GM18508 (cell line): ENCODE results near the gene IFI44L.
A peak's percentile ranks its signal among the peaks of the same experiment; 100 is the strongest.

Source experiments
- ATAC-seq: cut with Tn5 transposase; IDR thresholded peaks from one replicate; pipeline ENCODE4 v1.9.1; 2021; ENCODE audit warnings: moderate number of reproducible peaks; ENCODE audit not compliant: insufficient read depth, unreplicated experiment

Gene IFI44L

DNA sequence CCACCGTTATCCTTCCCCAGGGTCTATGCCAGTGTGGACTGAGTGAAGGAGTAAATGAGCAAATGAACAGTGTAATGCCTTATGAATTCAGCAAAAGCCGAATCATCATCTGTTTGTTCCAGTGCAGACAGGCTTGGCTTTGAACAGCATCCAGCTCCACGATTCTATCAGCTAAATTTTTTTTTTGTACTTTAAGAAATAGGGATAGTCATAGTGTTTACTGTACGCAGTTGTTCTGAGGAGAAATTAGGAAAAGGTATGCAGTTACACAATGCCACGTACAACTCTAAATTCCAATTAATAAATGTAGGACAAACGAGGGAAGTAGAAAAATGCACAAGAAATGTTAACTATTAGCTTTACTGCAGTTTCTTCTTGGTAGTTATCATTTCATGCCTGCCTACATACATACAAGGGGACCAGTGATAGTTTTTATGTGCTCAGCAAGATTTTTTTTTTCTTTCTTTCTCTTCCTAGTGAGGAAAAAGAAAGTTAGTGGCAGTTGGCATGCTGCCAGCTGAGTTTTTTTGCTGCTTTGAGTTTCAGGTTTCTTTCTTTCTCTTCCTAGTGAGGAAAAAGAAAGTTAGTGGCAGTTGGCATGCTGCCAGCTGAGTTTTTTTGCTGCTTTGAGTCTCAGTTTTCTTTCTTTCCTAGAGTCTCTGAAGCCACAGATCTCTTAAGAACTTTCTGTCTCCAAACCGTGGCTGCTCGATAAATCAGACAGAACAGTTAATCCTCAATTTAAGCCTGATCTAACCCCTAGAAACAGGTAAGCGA, at the start of gene IFI44L:
Gene IFI44L, plus strand, starts transcription at position 646 of the 777 bp plus-strand sequence. CDS start 7,468 bp downstream, outside the sequence.
- peak; percentile 42 for ATAC-seq

DNA sequence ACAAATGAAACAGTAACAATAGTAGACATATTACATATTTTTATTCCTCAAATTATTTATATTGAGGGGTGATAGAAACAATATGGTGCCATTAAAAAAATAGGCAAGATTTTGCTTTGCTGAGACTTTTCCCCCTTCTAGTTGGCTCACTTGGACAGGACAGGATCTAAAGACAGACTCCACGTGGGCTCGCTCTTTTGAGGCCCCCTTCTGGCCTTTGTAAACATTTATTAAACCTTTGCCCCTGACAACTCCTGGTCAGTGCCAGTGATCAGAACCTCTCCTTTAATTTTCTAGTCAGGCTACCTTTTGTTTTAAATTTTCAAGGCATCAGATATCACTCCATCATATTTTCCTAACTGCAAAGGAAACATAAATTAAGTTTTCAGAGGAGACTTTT, 49.7 kb upstream of the IFI44L start:
- ATAC-seq, result no peak

DNA sequence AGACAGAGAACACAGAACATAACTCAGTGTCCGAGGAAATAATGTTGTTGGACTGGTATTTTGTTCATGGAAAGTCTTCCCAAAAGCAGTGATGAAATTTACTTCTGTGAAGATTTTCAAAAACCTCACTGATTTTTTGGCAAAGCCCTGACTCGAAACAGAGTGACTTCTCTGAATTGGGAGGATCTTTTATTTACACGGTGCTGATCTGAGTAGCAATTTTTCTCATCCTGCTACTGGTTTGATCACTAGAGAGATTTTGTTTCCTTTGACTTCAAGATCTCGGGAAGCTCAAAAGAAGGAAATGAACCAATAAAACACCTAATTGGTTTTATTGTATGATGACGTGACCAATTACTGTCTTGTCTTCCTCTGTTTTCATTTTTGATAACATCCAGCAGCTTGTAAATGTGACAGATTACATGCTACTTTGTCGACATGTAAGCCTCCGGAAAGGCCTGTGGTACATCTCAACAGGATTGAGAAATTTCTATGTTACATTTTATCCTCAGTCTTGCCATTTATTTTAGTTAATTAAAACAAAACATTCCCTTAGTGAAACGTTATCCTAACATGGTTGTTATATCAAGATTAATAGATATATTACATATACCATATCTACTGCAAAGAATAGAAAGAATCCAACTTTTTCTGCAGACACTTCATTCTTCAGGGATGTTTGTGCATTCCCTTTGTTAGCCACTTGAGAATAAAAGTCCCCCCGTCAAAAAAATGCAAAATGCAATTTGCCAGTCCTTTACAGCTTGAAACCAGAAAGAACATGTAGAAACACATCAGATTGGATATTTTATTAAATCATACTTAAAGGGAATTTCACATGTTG, 42.8 kb upstream of the IFI44L start:
- ATAC-seq, result no peak

DNA sequence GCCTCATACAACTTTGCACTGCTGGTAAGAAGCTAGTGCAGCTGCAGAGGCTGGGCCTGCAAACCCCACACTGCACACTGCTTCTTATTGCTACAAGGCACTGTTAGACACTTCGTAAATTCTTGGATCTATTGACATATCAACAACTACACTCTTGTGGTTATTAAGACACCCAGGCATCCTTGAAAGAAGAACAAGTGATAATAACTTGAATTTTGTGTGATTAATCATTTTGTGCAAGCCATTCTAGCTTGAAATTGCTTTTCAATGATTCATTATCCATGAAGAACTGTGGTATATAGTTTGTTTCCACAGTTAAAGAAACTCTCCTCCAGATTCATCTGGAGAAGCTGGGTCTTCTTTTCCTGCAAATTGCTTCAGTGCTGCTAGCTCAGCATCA, 33.7 kb upstream of the IFI44L start:
- no peak for ATAC-seq

DNA sequence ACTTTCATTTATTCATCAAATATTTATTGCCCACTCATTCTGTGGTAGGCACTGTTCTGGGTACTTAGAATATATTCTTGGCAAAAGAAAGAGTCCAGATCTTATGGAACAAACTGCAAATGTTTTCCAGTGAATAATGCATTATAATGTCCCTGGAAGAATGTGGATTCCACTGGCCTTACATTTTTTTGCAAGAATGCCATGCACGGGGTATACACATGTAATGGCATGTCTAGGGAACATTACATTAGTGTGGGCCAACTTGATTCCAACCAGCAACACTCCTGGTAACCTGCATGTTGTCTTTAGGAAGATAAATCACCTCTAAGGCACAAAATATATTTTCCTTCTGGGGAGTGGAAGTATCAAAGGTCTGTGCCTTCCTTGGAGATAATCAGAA, 33.0 kb upstream of the IFI44L start:
- no peak for ATAC-seq

DNA sequence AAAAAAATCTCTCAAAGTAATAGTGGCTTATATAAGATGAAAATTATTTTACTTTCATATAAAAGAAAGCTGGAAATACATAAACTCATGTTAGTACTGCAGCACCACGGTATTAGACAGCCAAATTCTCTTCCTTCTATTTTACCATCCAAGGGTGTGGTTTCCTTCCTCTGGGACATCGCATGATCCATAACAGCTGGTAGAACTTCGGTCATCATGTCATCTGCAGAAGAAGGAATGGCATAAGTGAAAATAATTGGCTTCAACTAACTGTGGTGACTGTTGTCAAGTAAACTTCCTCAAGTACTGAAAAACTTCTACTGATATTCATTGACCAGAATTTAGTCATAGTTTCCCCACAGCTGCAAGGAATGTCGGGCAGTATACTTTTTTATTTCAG, 28.3 kb upstream of the IFI44L start:
- ATAC-seq, result no peak

DNA sequence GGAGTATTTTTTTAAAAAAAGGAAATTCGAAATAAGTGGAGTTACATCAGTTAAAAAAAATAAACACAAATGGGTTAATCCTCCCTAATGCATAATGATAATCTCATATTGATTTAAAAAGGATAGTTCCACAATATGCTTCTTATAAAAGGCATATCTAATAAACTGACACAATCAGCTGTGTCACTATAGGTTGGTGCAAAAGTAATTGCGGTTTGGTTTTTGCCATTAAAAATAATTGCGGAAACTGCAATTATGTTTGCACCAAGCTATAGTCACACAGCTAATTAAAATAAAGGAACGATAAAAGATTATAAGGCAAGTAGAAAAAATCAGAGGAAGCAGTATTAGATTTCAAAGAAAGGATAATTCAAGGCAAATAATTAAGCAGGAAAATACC, 21.0 kb upstream of the IFI44L start:
- ATAC-seq, result no peak

DNA sequence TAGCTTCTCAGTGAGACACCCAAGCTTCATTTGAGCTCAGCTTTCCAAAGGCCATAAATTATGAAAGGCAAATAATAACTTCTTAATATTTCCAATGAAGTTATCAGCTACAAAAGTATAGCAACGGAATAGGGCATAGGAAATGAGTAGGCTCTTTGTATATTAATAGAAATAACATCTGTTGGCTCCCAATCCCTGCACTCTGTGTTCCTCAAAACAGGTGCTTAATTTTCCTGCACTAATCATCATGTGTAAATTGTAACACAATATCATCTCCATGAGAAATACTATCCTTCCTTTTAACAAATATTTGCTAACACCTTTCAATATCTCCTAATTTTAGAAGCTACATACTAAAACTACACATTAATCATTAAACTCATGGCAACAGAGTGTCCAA, 19.2 kb upstream of the IFI44L start:
- no peak for ATAC-seq

DNA sequence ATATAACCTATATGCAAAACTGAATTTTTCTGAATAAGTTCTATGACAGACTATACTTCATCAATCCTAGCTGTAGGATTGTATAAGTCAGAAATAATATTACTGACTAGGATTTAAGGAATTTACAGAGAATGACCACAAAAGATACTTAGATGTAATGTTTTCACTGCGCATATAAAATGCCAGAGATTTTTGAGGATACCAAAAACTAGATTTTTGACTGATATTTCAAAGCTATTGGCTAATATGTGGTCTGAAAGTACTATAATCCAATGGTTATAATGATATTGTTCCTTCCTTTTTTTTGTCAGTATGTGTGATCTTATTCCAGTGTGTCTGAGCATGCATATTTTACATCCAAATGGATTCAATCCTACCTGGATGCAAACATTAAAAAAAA, 17.0 kb upstream of the IFI44L start:
- ATAC-seq, result no peak

DNA sequence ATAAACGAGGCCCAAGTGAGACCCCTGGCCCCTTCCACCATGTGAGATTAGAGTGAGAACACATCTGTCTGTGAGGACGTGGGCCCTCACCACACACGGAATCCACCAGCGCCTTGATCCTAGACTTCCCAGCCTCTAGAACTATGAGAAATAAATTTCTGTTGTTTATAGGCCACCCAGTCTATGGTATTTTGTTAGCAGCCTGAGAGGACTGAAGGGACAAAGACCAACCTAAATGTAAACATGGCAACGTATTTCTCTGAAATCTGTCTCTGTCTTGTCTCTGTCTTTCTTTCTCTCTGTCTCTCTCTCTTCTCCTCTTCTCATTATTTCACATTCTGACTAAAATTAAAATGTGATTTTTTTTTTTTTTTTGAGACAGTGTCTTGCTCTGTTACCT, 15.6 kb upstream of the IFI44L start:
- no peak for ATAC-seq

DNA sequence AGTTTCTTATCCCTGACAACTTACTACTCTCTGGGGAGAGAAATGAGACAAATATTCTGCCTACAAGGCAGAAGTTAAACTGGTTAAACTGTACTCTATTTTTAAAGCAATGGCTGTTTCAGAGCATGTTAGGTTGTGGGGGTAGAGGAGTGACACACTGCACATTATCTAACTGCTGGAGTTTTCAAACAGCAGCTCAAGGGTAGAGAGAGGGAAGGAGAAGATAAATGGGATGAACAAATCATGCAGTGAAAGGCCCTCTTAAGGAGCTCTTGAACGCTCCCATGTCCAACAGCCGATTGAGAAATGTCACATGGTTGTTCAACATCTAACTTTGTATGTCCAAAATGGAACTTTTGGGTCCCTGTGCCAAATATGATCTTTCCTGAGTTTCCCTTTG, 14.0 kb upstream of the IFI44L start:
- no peak for ATAC-seq

DNA sequence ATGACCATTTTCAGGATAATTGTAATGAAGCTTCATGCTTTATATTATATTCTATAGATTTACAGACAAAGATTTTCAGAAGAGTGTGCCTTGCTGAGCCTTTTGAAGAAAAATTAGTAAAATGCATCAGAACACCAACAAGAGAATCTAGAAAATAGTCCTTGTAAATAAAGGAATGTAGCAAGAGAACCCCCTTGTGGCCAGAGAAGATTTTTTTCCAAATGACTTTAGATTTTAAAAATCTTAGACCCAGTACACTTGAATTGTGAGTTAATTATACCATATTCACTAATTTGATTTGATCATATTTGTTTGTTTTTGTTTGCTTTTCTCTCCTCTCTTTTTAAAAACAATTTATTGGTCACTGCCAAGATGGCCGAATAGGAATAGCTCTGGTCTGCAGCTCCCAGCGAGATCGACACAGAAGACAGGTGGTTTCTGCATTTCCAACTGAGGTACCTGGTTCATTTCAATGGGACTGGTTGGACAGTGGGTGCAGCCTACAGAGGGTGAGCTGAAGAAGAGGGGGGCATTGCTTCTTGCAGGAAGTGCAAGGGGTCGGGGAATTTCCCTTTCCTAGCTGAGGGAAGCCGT, 12.8 kb upstream of the IFI44L start:
- no peak for ATAC-seq

DNA sequence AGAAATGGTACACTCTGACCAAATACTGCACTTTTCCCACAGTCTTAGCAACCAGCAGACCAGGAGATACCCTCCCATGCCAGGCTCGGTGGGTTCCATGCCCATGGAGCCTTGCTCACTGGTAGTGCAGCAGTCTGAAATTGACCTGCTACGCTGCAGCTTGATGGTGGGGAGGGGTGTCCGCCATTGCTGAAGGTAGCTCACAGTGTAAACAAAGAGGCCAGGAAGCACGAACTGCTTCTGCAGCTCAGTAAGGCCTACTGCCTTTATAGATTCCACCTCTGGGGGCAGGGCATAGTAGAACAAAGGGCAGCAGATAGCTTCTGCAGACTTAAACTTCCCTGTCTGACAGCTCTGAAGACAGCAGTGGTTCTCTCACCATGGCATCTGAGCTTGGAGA, 12.3 kb upstream of the IFI44L start:
- no peak for ATAC-seq

DNA sequence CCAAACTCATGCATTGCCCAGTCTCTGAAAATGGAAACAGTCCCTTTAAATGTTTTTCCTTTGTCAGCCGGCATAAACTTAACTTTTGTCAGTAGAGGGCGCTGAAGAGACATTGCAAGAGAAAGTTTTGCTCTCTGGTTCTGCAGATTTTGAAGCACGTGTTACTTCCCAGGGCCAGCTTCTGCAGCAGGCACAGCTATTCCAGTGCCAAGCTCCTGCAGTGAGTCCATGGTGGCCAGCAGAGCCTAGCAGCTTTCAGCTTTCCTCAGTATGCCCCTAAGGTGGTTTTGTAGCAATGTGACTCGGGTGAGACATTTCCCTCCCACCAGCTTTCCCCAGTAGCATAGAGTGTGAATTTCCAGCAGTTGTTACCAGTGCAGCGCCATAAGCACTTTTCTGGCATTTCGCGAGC, 2.6 kb upstream of the IFI44L start:
- ATAC-seq, result peak; percentile 37

DNA sequence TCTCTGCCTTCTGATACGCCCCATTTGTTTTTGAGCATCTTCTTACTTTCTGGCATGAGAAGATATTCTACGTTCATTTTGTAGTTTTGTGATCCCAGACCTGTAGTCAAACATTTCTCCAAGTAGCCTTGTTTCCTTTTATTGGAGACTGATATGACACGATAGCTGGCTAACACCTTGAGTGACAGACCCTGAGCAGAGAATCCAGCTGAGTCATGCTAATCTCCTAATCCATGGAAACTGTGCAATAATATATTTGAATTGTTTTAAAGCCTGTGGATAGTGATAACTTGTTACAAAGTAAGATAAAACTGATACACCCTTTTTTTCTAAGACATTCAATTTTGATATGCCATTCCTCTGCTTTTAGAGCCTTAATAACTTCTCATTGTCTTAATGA, 1.2 kb upstream of the IFI44L start:
- no peak for ATAC-seq

DNA sequence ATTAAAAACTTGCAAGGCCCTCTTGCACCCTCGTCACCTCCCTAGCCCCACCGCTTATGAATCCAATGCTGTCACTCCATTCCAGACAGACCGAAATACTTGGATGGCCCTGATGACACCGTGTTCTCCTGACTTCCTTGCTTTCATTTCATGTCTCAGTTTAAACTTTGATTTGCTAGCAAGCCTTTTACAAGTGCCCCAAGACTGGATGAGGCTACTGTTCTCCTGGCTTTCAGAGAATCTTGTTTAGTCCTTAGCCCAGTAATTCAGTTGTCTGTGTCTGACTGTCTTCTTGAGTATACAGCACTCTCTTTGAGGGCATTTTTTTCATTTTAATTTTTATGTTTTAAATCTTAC, 824 bp upstream of the IFI44L start:
- ATAC-seq, result no peak

DNA sequence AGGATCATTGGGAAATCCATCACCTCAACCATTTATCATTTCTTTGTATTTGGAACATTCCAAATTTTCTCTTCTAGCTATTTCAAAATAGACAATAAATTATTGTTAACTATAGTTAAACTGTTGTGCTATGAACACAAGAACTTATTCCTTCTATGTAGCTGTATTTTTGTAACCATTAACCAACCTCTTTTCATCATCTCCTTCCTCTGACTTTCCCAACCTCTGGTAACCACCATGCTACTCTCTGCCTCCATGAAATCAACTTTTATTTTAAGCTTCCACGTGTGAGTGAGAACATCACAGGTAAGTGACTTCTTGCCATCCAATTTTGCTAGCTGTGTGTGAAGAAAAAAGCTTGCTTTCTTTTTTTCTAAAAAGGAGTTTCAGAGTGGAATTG, 418 bp downstream of the IFI44L start:
- ATAC-seq, result no peak

DNA sequence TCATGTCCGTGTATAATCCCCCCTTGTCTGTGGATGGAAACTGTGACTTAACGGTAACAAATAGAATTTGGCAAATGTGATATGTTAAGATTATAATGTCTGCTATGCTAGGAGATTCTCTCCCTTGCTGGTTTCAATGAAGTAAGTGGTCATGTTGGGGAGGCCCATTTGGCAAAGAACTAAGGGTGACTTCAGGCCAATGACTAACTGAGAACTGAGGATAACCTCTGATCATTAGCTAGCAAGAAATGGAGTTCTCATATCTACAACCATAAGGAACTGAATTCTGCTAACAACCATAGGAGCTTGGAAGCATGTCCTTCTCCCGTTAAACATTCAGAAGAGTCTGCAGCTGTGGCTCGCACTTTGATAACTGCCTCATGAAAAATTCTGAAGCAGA, 2.3 kb downstream of the IFI44L start:
- ATAC-seq, result no peak

DNA sequence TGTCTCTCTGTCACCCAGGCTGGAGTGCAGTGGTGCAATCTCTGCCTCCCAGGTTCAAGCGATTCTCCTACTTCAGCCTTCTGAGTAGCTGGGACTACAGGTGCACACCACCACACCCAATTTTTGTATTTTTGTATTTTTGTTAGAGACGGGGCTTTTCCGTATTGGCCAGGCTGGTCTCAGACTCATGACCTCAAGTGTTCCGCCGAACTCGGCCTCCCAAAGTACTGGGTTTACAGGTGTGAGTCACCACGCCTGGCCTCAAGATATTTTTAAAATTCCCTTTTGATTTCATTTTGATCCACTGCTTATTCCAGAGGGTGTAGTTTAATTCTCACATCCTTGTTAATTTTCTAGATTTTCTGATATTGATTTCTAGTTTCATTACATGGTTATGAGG, 3.8 kb downstream of the IFI44L start:
- no peak for ATAC-seq

DNA sequence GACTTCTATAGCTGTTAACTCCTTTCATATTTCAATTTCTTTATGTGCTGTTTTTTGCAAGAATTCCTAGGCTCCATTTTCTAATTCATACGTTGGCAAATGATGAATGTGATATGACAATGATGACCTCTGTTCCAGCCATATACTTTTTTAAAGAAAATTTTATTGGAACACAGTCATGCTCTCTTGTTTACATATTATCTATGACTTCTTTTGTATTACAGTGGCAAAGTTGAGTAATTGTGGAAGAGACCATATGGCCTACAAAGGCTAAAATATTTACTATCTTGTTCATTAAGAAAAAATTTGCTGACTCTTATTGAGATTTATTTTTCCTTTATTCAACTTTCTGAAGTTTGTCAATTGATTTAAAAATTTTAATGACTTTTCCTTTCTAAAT, 7.1 kb downstream of the IFI44L start:
- ATAC-seq, result no peak

DNA sequence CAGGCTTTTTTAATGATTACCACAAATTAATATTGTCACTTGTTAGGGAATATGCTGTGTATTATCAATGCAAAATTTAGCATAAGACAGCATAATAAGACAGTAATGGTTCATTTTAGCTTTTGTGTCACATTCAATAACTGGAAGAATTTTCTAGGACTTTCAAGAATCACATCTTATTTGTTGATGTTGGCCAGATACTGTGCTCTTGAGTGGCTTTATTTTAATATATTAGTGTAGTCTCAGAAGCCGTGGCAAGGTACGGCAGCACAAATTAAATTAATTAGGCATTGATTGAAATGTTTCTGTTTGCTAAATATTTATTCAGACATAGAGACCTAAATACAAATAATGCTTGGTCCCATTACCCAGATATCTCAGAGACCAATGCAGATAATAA, 10.4 kb downstream of the IFI44L start:
- ATAC-seq, result no peak
